Panc1 (cell line): ENCODE data around the gene CHRNA1.

Experiments
- POLR2AphosphoS5 ChIP-seq: IDR thresholded peaks from 2 replicates; pipeline ENCODE4 v1.6.1; 2012; ENCODE audit warnings: mild to moderate bottlenecking, low read depth, low read length, moderate library complexity
- TF ChIP-seq, protein P1 (sequence below): fragments of 450-650 bp; IDR thresholded peaks from 2 replicates; pipeline ENCODE4 v1.5.1; 2017; ENCODE audit warnings: mild to moderate bottlenecking

- TF ChIP-seq, protein P1, sequence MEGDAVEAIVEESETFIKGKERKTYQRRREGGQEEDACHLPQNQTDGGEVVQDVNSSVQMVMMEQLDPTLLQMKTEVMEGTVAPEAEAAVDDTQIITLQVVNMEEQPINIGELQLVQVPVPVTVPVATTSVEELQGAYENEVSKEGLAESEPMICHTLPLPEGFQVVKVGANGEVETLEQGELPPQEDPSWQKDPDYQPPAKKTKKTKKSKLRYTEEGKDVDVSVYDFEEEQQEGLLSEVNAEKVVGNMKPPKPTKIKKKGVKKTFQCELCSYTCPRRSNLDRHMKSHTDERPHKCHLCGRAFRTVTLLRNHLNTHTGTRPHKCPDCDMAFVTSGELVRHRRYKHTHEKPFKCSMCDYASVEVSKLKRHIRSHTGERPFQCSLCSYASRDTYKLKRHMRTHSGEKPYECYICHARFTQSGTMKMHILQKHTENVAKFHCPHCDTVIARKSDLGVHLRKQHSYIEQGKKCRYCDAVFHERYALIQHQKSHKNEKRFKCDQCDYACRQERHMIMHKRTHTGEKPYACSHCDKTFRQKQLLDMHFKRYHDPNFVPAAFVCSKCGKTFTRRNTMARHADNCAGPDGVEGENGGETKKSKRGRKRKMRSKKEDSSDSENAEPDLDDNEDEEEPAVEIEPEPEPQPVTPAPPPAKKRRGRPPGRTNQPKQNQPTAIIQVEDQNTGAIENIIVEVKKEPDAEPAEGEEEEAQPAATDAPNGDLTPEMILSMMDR = no peak
- TF ChIP-seq POLR2AphosphoS5 = no peak
Measured at GRCh38 chr2:174759381-174760065, 4.7 kb downstream of the CHRNA1 start.
